ENCODE results near the gene ZMYM1. TPM values are rescaled to one million over a fixed set of nuclear protein-coding genes. Genes with fewer than 3 reads are reported as not detected.

ZMYM1 gene
- total and polyA plus RNA-seq, 11 donors, result 2.0 to 9.7 (median 5.4) TPM

- H3K36me3 ChIP-seq, result no peaks in the 10 kb centered on the region
- 38 to 72% (median 48%) methylated on average over 1 of the region's 1 CpG for WGBS, 4 donors
- no peak overlapping the region for H3K4me3 ChIP-seq
- peaks cover 0 to 19% (median 9%) of the 10 kb centered on the region in 12 donors for H3K9me3 ChIP-seq
- TF ChIP-seq CTCF (IDR thresholded peaks at IDR 0.05) (no peak), POLR2A (IDR thresholded peaks at IDR 0.05) (no peak)
- ATAC-seq, result no peak
- intact Hi-C loops (cut with DNase I), result loop anchor here in 2 of 10 donors (10.0 kb wide), 2 partner anchors 158 to 258 kb away; partner anchors contain the start of gene SFPQ (in 1 of the 2)
- peaks cover 0 to 4% (median 0%) of the 10 kb centered on the region in 12 donors for H3K4me1 ChIP-seq
- no peak for DNase-seq
- H3K27me3 ChIP-seq, result no peaks in the 10 kb centered on the region
- no peak overlapping the region for H3K27ac ChIP-seq
These were observed 42.0 kb upstream of the ZMYM1 start for GRCh38 chr1:35037206-35037605.

- peaks cover 0 to 3% (median 1%) of the 10 kb centered on the region in 12 donors for H3K9me3 ChIP-seq
- WGBS, 4 donors, result 77 to 88% (median 81%) methylated on average over 1 of the region's 1 CpG
- peaks cover 0 to 2% (median 0%) of the 10 kb centered on the region in 12 donors for H3K4me1 ChIP-seq
- TF ChIP-seq POLR2A (IDR thresholded peaks at IDR 0.05), result no peak
- no peak for TF ChIP-seq CTCF (IDR thresholded peaks at IDR 0.05)
- DNase-seq (no peak), ATAC-seq (no peak)
- H3K4me3 ChIP-seq, result no peak overlapping the region
- intact Hi-C loops (cut with DNase I), result loop anchor here in 2 of 10 donors (10.0 kb wide), 2 partner anchors 156 to 256 kb away; partner anchors contain the start of gene SFPQ (in 1 of the 2)
- H3K27ac ChIP-seq, result no peak overlapping the region
- H3K27me3 ChIP-seq, result no peaks in the 10 kb centered on the region
- no peaks in the 10 kb centered on the region for H3K36me3 ChIP-seq
These were observed 40.5 kb upstream of the ZMYM1 start for GRCh38 chr1:35038723-35039122.

GRCh38 chr1:35043498-35043897 is 35.7 kb upstream of the ZMYM1 start:
- WGBS, 4 donors, result 41 to 56% (median 50%) methylated on average over 3 of the region's 3 CpGs
- H3K4me1 ChIP-seq, result peaks cover 0 to 8% (median 0%) of the 10 kb centered on the region in 12 donors
- TF ChIP-seq CTCF (IDR thresholded peaks at IDR 0.05) (no peak), POLR2A (IDR thresholded peaks at IDR 0.05) (no peak)
- intact Hi-C loops (cut with DNase I), result no loop called here
- H3K27me3 ChIP-seq, result no peaks in the 10 kb centered on the region
- no peaks in the 10 kb centered on the region for H3K9me3 ChIP-seq
- ATAC-seq (peak; percentile 80 to 95 (median 88)), DNase-seq (no peak)
- H3K27ac ChIP-seq, result peak overlapping the region in 1 of 12 donors; percentile 24
- H3K4me3 ChIP-seq, result no peak overlapping the region
- no peaks in the 10 kb centered on the region for H3K36me3 ChIP-seq

- no peaks in the 10 kb centered on the region for H3K27me3 ChIP-seq
- ATAC-seq (no peak), DNase-seq (no peak)
- H3K9me3 ChIP-seq, result no peaks in the 10 kb centered on the region
- TF ChIP-seq POLR2A (IDR thresholded peaks at IDR 0.05) (no peak), CTCF (IDR thresholded peaks at IDR 0.05) (no peak)
- peaks cover 0 to 8% (median 0%) of the 10 kb centered on the region in 12 donors for H3K4me1 ChIP-seq
- WGBS, 4 donors, result 29 to 35% (median 31%) methylated on average over 1 of the region's 1 CpG
- no peak overlapping the region for H3K27ac ChIP-seq
- no peaks in the 10 kb centered on the region for H3K36me3 ChIP-seq
- H3K4me3 ChIP-seq, result no peak overlapping the region
- intact Hi-C loops (cut with DNase I), result no loop called here
These were observed 34.8 kb upstream of the ZMYM1 start for GRCh38 chr1:35044431-35044830.

All from heart left ventricle (tissue), 16 donors.